Measurements from ENCODE around the gene CLASRP.
A peak's percentile ranks its signal among the peaks of the same experiment; 100 is the strongest.

Gene CLASRP

GRCh38 chr19:45087531-45087930, 48.7 kb downstream of the CLASRP start:
- DNase-seq (ENCODE audit: low read depth), result peak; percentile 51

GRCh38 chr19:45090034-45090433, 51.2 kb downstream of the CLASRP start:
- no peak for DNase-seq (ENCODE audit: low read depth)

- DNase-seq (ENCODE audit: low read depth), result no peak
These were observed 51.8 kb downstream of the CLASRP start for GRCh38 chr19:45090606-45091005.

GRCh38 chr19:45091031-45091923, 52.4 kb downstream of the CLASRP start:
- DNase-seq (ENCODE audit: low read depth), result peak; percentile 93

GRCh38 chr19:45092747-45093678, 54.2 kb downstream of the CLASRP start, which contains the start of gene PPP1R37:
TSS of gene PPP1R37 (plus strand) at chr19:45093179. CDS start at chr19:45093326, 147 bp downstream.
- peak; percentile 89 for DNase-seq (ENCODE audit: low read depth)

- no peak for DNase-seq (ENCODE audit: low read depth)
These were observed 55.3 kb downstream of the CLASRP start for GRCh38 chr19:45094137-45094536.

- no peak for DNase-seq (ENCODE audit: low read depth)
These were observed 55.9 kb downstream of the CLASRP start for GRCh38 chr19:45094707-45095106.

GRCh38 chr19:45095496-45096413, 56.9 kb downstream of the CLASRP start:
- DNase-seq (ENCODE audit: low read depth), result no peak

GRCh38 chr19:45096700-45097099, 57.9 kb downstream of the CLASRP start:
- DNase-seq (ENCODE audit: low read depth), result no peak

GRCh38 chr19:45097450-45097775, 58.6 kb downstream of the CLASRP start:
- DNase-seq (ENCODE audit: low read depth), result no peak

- DNase-seq (ENCODE audit: low read depth), result no peak
These were observed 59.1 kb downstream of the CLASRP start for GRCh38 chr19:45097776-45098520.

GRCh38 chr19:45098521-45099466, 59.9 kb downstream of the CLASRP start:
- no peak for DNase-seq (ENCODE audit: low read depth)

- no peak for DNase-seq (ENCODE audit: low read depth)
These were observed 60.8 kb downstream of the CLASRP start for GRCh38 chr19:45099467-45100191.

- DNase-seq (ENCODE audit: low read depth), result no peak
These were observed 61.4 kb downstream of the CLASRP start for GRCh38 chr19:45100201-45100600.

GRCh38 chr19:45100846-45101252, 62.0 kb downstream of the CLASRP start:
- DNase-seq (ENCODE audit: low read depth), result no peak

GRCh38 chr19:45101806-45102205, 63.0 kb downstream of the CLASRP start:
- no peak for DNase-seq (ENCODE audit: low read depth)

- DNase-seq (ENCODE audit: low read depth), result no peak
These were observed 63.6 kb downstream of the CLASRP start for GRCh38 chr19:45102481-45102880.

- DNase-seq (ENCODE audit: low read depth), result no peak
These were observed 64.3 kb downstream of the CLASRP start for GRCh38 chr19:45103156-45103507.

Data from T-helper 22 cell (primary cell).